ENCODE results near the gene GABBR2. TPM values are rescaled to one million over a fixed set of nuclear protein-coding genes. Genes with fewer than 3 reads are reported as not detected.

GABBR2 gene
- total RNA-seq, 2 experiments from 2014 or later, result not detected

- Histone ChIP-seq H2AFZ (ENCODE audit: low read length) (no peak overlapping the region), H3K27ac (ENCODE audit: low read depth, low read length, poor library complexity, severe bottlenecking) (no peak overlapping the region), H3K9me2 (ENCODE audit: insufficient read depth, low read length) (no peaks in the 10 kb centered on the region), H4K20me1 (ENCODE audit: insufficient read depth, low read length) (no peaks in the 10 kb centered on the region), H3K79me2 (ENCODE audit: insufficient read depth, low read depth, low read length) (no peaks in the 10 kb centered on the region), H3K4me1 (ENCODE audit: insufficient read depth, low read length, poor library complexity, severe bottlenecking) (no peaks in the 10 kb centered on the region), H3K9me3 (ENCODE audit: low read length) (no peaks in the 10 kb centered on the region), H3K36me3 (ENCODE audit: insufficient read depth, low read length) (no peaks in the 10 kb centered on the region), H3K4me3 (ENCODE audit: low read depth, low read length, poor library complexity, severe bottlenecking) (no peak overlapping the region), H3K4me2 (ENCODE audit: low read length) (no peak overlapping the region)
- CTCF ChIA-PET (ENCODE audit: unreplicated experiment), result no interaction called here
- no TSS peak for BruUV-seq (replicated peaks)
- TF ChIP-seq EZH2phosphoT487 (IDR thresholded peaks at IDR 0.05; ENCODE audit: borderline replicate concordance, low read depth, low read length), result no peak
- TF ChIP-seq CTCF (conservative IDR thresholded peaks at IDR 0.05; ENCODE audit: low read length), result no peak
- DNase-seq (ENCODE audit: low spot score), result no peak
- intact Hi-C loops (cut with micrococcal nuclease; ENCODE audit: unreplicated experiment), result no loop called here
- POLR2A ChIA-PET, result interaction anchor here (0.6 to 1.3 kb wide), 2 partner anchors 9 to 23 kb away, joined by 3 to 4 read pairs; no protein-coding TSS in a partner anchor
Observed at GRCh38 chr9:98481676-98482075, 227.1 kb downstream of the GABBR2 start.

GRCh38 chr9:98479967-98480847 lies 228.5 kb downstream of the GABBR2 start:
- H3K4me1 ChIP-seq (ENCODE audit: insufficient read depth, low read length, poor library complexity, severe bottlenecking), result no peaks in the 10 kb centered on the region
- ChIA-PET POLR2A (no interaction called here), CTCF (ENCODE audit: unreplicated experiment) (no interaction called here)
- no peak for DNase-seq (ENCODE audit: low spot score)
- no peaks in the 10 kb centered on the region for H3K79me2 ChIP-seq (ENCODE audit: insufficient read depth, low read depth, low read length)
- no peak for TF ChIP-seq EZH2phosphoT487 (IDR thresholded peaks at IDR 0.05; ENCODE audit: borderline replicate concordance, low read depth, low read length)
- no peak for TF ChIP-seq CTCF (conservative IDR thresholded peaks at IDR 0.05; ENCODE audit: low read length)
- intact Hi-C loops (cut with micrococcal nuclease; ENCODE audit: unreplicated experiment), result no loop called here
- H3K4me3 ChIP-seq (ENCODE audit: low read depth, low read length, poor library complexity, severe bottlenecking), result no peak overlapping the region
- H4K20me1 ChIP-seq (ENCODE audit: insufficient read depth, low read length), result no peaks in the 10 kb centered on the region
- no peak overlapping the region for H3K4me2 ChIP-seq (ENCODE audit: low read length)
- H3K9me2 ChIP-seq (ENCODE audit: insufficient read depth, low read length), result no peaks in the 10 kb centered on the region
- no peak overlapping the region for H3K27ac ChIP-seq (ENCODE audit: low read depth, low read length, poor library complexity, severe bottlenecking)
- H3K36me3 ChIP-seq (ENCODE audit: insufficient read depth, low read length), result no peaks in the 10 kb centered on the region
- no peak overlapping the region for H2AFZ ChIP-seq (ENCODE audit: low read length)
- BruUV-seq (replicated peaks), result no TSS peak
- no peaks in the 10 kb centered on the region for H3K9me3 ChIP-seq (ENCODE audit: low read length)

- no peak overlapping the region for H3K4me2 ChIP-seq (ENCODE audit: low read length)
- H2AFZ ChIP-seq (ENCODE audit: low read length), result no peak overlapping the region
- no peaks in the 10 kb centered on the region for H4K20me1 ChIP-seq (ENCODE audit: insufficient read depth, low read length)
- no TSS peak for BruUV-seq (replicated peaks)
- no peaks in the 10 kb centered on the region for H3K9me3 ChIP-seq (ENCODE audit: low read length)
- TF ChIP-seq EZH2phosphoT487 (IDR thresholded peaks at IDR 0.05; ENCODE audit: borderline replicate concordance, low read depth, low read length), result no peak
- TF ChIP-seq CTCF (conservative IDR thresholded peaks at IDR 0.05; ENCODE audit: low read length), result no peak
- no peak overlapping the region for H3K4me3 ChIP-seq (ENCODE audit: low read depth, low read length, poor library complexity, severe bottlenecking)
- H3K36me3 ChIP-seq (ENCODE audit: insufficient read depth, low read length), result no peaks in the 10 kb centered on the region
- no peaks in the 10 kb centered on the region for H3K79me2 ChIP-seq (ENCODE audit: insufficient read depth, low read depth, low read length)
- intact Hi-C loops (cut with micrococcal nuclease; ENCODE audit: unreplicated experiment), result no loop called here
- H3K27ac ChIP-seq (ENCODE audit: low read depth, low read length, poor library complexity, severe bottlenecking), result no peak overlapping the region
- H3K4me1 ChIP-seq (ENCODE audit: insufficient read depth, low read length, poor library complexity, severe bottlenecking), result no peaks in the 10 kb centered on the region
- CTCF ChIA-PET (ENCODE audit: unreplicated experiment), result no interaction called here
- POLR2A ChIA-PET, result no interaction called here
- H3K9me2 ChIP-seq (ENCODE audit: insufficient read depth, low read length), result no peaks in the 10 kb centered on the region
- no peak for DNase-seq (ENCODE audit: low spot score)
Observed at GRCh38 chr9:98479449-98479848, 229.3 kb downstream of the GABBR2 start.
